GM12873 (cell line): Measurements from ENCODE around the gene FRMPD2.

Experiments
- CTCF ChIP-seq: IDR thresholded peaks from 2 replicates; pipeline ENCODE4 v1.5.1; 2012; ENCODE audit warnings: low read depth, mild to moderate bottlenecking, moderate library complexity, low read length, control low read depth; ENCODE audit not compliant: insufficient read depth; ENCODE audit errors: missing control alignments

Gene FRMPD2

GRCh38 chr10:48231178-48231577 lies 43.3 kb downstream of the FRMPD2 start:
- TF ChIP-seq CTCF = no peak

GRCh38 chr10:48227213-48227612 lies 47.3 kb downstream of the FRMPD2 start:
- no peak for TF ChIP-seq CTCF

GRCh38 chr10:48224979-48225560 lies 49.4 kb downstream of the FRMPD2 start:
- no peak for TF ChIP-seq CTCF

DNA sequence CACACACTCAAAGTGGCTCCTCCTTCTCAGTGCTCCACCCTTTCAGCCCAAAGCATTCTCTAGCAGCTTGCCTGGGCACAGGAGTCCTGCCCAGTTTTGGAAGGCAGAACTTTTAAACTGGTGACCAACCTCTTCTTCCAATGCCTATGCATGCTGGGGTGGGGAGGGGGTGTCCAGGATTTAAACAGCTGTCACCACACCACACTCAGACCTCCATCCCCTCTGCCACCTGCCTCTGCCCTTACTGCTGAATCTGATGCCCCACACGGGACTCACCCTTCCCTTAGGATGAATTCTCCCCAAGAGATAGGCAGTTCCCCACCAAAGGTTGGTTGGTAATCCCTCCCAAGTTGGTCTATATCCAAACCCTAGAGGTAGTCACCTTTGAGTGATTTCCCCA lies 50.2 kb downstream of the FRMPD2 start:
- no peak for TF ChIP-seq CTCF

- no peak for TF ChIP-seq CTCF
Measured at GRCh38 chr10:48221814-48222213, 52.7 kb downstream of the FRMPD2 start.

DNA sequence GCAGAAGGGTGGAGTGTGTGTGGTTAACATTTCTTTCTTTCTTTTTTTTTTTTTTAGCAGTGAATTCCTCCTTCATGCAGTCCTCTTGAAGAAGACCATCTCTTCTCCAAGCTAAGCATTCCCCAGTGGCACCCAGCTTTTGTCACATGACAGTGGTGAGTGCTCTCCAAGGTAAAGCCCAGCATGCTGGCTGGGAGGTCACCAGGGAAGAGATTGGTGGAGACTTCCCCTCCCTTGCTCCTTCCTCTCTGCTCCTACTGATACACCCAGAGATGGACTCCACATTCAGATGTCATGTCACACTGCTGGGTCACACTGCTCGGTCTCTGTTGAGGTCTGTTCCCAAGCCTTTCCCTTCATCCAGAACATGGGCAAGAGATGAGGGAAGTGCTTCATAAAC lies 55.3 kb downstream of the FRMPD2 start:
- TF ChIP-seq CTCF = no peak

DNA sequence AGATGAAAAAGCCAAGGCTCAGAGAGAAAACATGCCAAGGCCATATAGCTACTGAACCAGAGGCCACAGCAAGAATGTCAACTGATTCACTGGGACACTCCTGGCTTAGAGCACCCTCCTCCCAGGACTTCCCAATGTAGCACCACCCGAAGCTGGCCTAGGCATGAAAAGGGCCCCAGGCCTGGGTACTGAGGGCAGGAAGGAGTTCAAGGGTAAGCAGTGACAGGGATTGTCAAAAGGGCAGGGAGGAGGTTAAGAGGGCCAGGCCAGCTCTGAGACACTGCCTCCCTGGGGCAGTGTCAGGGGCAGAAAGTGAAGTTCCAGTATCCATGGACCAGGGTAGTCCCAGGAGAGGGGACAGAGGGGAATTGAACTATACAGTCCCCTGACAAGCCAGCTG lies 57.8 kb downstream of the FRMPD2 start:
- TF ChIP-seq CTCF = no peak
